Measurements from ENCODE around the gene ARVCF. TPM values are rescaled to one million over a fixed set of nuclear protein-coding genes. Genes with fewer than 3 reads are reported as not detected.

ARVCF gene
- total and polyA plus RNA-seq, 4 donors: 15.4 to 102 (median 62.1) TPM

DNA sequence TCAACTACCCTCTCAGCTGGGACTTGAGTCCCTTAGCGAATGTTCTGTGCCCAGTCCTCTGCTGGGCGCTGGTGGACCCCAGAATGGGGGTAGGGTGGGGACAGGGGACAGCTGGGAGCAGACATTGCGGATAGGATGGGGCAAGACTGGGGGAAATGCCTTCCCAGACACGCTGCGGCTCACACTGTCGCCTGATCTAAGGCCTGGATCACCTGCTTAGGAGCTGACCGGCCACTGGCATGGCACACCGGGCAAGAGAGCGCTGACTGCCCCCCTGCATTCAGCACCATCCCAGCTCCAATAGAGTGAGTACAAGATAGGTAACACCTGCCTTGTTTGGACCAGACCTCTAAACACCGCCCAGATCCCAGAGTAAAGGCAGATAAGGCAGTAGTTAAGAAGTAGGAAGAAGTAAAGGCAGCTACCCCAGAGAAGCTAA, 1.4 kb downstream of the ARVCF start:
- Histone ChIP-seq H3K27ac (ENCODE audit: low read depth in 1 of 2, low read length in 2 of 2) (no peak overlapping the region), H3K4me1 (ENCODE audit: control insufficient read depth in 1 of 2, insufficient read depth in 2 of 2, low read length in 2 of 2) (no peaks in the 10 kb centered on the region), H3K27me3 (ENCODE audit: control insufficient read depth in 1 of 2, insufficient read depth in 2 of 2, low read length in 1 of 2) (no peaks in the 10 kb centered on the region), H3K9me3 (ENCODE audit: control insufficient read depth, low read length) (no peaks in the 10 kb centered on the region), H3K4me3 (ENCODE audit: low read length in 2 of 2) (no peak overlapping the region), H3K36me3 (ENCODE audit: control insufficient read depth in 1 of 2, insufficient read depth in 2 of 2, low read length in 1 of 2) (no peaks in the 10 kb centered on the region)
- 92 to 93% methylated on average over 10 of the region's 10 CpGs for WGBS, 2 donors
- DNase-seq (peak in 1 of 2 donors; percentile 36), ATAC-seq (ENCODE audit: low FRiP score) (no peak)
- intact Hi-C loops (cut with DNase I): no loop called here

DNA sequence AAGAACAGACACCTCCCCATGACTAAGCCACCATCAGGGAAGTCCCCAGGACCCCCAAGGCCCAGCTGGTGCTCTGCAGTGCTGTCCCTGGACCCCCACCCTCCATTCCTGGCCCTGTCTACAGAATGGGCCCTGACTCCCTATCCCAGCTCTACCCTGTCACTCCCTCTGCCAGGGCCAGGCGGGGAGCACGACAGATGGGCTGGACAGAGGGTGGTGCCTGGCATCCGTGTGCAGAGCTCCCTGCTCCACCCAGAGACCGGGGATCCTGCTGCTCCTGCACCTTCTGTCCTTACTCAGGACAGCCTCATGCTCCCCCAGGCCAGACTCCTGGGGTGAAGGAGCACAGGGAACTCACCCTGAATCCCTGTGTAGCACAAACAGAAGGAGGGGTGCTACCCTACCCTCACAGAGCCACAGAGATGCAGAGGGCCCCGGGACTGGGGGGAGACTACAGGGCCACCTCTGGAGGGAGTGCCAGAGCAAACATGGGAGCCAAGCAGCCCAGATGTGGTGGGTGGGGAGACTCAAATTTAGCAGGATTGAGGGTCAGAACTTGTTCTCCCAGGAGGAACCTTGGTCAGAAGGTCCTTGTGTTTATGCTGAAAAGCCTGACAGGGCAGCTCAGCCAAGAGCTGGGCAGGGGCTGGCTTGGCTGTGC, 2.0 kb downstream of the ARVCF start:
- Histone ChIP-seq H3K4me3 (ENCODE audit: low read length in 2 of 2) (no peak overlapping the region), H3K4me1 (ENCODE audit: control insufficient read depth in 1 of 2, insufficient read depth in 2 of 2, low read length in 2 of 2) (no peaks in the 10 kb centered on the region), H3K27me3 (ENCODE audit: control insufficient read depth in 1 of 2, insufficient read depth in 2 of 2, low read length in 1 of 2) (no peaks in the 10 kb centered on the region), H3K27ac (ENCODE audit: low read depth in 1 of 2, low read length in 2 of 2) (no peak overlapping the region), H3K36me3 (ENCODE audit: control insufficient read depth in 1 of 2, insufficient read depth in 2 of 2, low read length in 1 of 2) (no peaks in the 10 kb centered on the region), H3K9me3 (ENCODE audit: control insufficient read depth, low read length) (no peaks in the 10 kb centered on the region)
- DNase-seq (peak in 1 of 2 donors; percentile 42), ATAC-seq (ENCODE audit: low FRiP score) (no peak)
- WGBS, 2 donors: 28 to 42% methylated on average over 5 of the region's 5 CpGs
- intact Hi-C loops (cut with DNase I): no loop called here

DNA sequence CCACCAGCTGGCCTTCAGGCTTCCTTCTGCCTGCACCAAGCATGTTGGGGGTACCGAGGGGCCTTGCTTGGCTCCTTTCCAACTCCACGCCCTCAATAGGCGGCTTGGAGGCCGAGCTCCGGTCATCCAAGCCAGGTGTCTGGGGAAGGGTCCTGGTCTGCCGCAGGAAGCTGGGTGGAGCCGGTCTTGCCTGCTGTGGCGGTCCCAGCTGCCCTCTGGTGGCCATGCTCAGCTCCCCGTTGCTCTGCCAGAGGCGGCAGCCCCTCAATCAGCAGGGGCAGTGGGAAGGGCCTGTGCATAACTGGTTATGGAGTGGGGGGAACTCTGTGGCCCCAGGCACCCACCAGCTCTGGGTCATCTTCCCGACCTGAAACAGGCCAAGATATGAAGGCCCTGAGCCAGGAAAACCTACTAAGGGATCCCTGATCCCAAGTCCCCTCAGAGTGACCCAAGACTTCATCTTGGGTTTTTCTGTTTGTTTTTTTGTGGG, 3.2 kb downstream of the ARVCF start:
- ATAC-seq (ENCODE audit: low FRiP score): peak; percentile 57

DNA sequence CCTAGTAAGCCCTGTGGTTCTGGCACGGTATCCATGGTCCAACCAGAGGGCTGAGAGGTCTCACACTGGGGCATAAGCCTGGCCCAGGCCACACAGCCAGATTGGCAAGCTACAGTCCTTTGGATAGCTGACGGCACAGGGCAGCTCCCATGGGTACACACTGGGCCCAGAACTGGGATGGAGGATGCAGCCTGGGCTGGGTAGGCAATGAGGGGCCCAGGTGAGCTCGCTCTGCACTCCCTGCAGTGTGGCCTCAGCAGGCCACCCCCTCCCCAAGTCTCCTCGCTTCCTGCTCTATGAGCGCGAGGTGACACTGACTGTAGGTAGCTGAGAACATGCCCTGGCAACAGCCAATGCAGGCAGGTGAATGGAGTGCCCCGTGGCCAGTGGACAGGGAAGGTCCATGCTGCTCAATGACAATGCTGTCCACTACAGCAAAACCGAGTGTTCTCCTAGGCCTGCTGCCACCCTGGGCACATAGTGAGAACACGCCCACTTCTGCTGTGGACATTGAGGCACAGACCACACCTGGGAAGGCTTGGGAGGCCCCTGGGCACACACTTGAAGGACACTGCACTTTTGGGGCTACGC, 3.8 kb downstream of the ARVCF start:
- Histone ChIP-seq H3K4me1 (ENCODE audit: control insufficient read depth in 1 of 2, insufficient read depth in 2 of 2, low read length in 2 of 2) (no peaks in the 10 kb centered on the region), H3K4me3 (ENCODE audit: low read length in 2 of 2) (no peak overlapping the region), H3K27ac (ENCODE audit: low read depth in 1 of 2, low read length in 2 of 2) (no peak overlapping the region), H3K27me3 (ENCODE audit: control insufficient read depth in 1 of 2, insufficient read depth in 2 of 2, low read length in 1 of 2) (no peaks in the 10 kb centered on the region), H3K36me3 (ENCODE audit: control insufficient read depth in 1 of 2, insufficient read depth in 2 of 2, low read length in 1 of 2) (no peaks in the 10 kb centered on the region), H3K9me3 (ENCODE audit: control insufficient read depth, low read length) (no peaks in the 10 kb centered on the region)
- 80 to 82% methylated on average over 10 of the region's 10 CpGs for WGBS, 2 donors
- DNase-seq (peak in 1 of 2 donors; percentile 42), ATAC-seq (ENCODE audit: low FRiP score) (no peak)
- intact Hi-C loops (cut with DNase I): loop anchor here (1.0 kb wide), 1 partner anchor 43 kb away; no protein-coding TSS in a partner anchor

More for the DNA sequence above, 3.2 kb downstream of the ARVCF start:
- intact Hi-C loops (cut with DNase I): loop anchor here (1.0 kb wide), 1 partner anchor 43 kb away; no protein-coding TSS in a partner anchor
- peak; percentile 84 to 93 for DNase-seq
- WGBS, 2 donors: 2 to 5% methylated on average over 11 of the region's 11 CpGs
- Histone ChIP-seq H3K9me3 (ENCODE audit: control insufficient read depth, low read length) (no peaks in the 10 kb centered on the region), H3K27ac (ENCODE audit: low read depth in 1 of 2, low read length in 2 of 2) (no peak overlapping the region), H3K4me1 (ENCODE audit: control insufficient read depth in 1 of 2, insufficient read depth in 2 of 2, low read length in 2 of 2) (no peaks in the 10 kb centered on the region), H3K27me3 (ENCODE audit: control insufficient read depth in 1 of 2, insufficient read depth in 2 of 2, low read length in 1 of 2) (no peaks in the 10 kb centered on the region), H3K36me3 (ENCODE audit: control insufficient read depth in 1 of 2, insufficient read depth in 2 of 2, low read length in 1 of 2) (no peaks in the 10 kb centered on the region), H3K4me3 (ENCODE audit: low read length in 2 of 2) (no peak overlapping the region)

DNA sequence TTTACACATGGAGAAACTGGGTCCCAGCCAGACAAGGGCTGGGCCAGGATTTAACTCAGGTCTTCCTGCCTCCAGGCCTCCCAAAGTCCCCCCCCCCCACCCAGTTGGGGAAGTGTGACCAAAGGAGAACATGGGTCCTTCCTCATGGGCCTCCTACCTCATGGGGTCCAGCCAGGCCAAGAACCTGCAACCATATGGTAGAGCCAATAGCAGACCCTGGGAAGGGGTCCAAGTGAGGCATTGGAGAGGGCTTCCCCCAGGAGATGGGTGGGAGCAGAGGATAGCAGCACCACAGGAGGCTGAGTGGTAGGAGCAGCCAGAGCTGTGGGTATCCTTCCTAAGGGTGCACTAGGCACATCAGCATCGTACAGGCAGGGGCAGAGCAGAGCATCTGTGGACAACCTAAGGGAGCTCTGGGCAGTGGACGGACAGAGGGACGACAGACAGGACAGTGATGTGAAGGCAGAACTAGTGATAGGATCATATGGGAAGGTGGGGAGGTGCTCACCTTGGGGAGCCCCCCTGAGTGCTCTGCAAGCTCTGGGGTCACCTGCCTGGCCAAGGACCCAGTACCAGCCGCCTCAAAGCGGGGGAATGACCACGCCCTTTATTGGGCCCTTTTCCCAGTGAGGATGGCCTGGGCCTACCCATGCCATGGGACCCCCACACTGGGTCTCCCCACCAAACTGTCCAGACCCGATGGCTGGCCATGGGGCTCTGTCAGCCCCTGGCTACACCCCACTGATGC, 4.5 kb downstream of the ARVCF start:
- ATAC-seq (ENCODE audit: low FRiP score) (no peak), DNase-seq (peak in 1 of 2 donors; percentile 29)
- Histone ChIP-seq H3K4me3 (ENCODE audit: low read length in 2 of 2) (no peak overlapping the region), H3K4me1 (ENCODE audit: control insufficient read depth in 1 of 2, insufficient read depth in 2 of 2, low read length in 2 of 2) (no peaks in the 10 kb centered on the region), H3K27me3 (ENCODE audit: control insufficient read depth in 1 of 2, insufficient read depth in 2 of 2, low read length in 1 of 2) (no peaks in the 10 kb centered on the region), H3K9me3 (ENCODE audit: control insufficient read depth, low read length) (no peaks in the 10 kb centered on the region), H3K36me3 (ENCODE audit: control insufficient read depth in 1 of 2, insufficient read depth in 2 of 2, low read length in 1 of 2) (no peaks in the 10 kb centered on the region), H3K27ac (ENCODE audit: low read depth in 1 of 2, low read length in 2 of 2) (no peak overlapping the region)
- intact Hi-C loops (cut with DNase I): no loop called here
- WGBS, 2 donors: 93 to 95% methylated on average over 7 of the region's 7 CpGs

DNA sequence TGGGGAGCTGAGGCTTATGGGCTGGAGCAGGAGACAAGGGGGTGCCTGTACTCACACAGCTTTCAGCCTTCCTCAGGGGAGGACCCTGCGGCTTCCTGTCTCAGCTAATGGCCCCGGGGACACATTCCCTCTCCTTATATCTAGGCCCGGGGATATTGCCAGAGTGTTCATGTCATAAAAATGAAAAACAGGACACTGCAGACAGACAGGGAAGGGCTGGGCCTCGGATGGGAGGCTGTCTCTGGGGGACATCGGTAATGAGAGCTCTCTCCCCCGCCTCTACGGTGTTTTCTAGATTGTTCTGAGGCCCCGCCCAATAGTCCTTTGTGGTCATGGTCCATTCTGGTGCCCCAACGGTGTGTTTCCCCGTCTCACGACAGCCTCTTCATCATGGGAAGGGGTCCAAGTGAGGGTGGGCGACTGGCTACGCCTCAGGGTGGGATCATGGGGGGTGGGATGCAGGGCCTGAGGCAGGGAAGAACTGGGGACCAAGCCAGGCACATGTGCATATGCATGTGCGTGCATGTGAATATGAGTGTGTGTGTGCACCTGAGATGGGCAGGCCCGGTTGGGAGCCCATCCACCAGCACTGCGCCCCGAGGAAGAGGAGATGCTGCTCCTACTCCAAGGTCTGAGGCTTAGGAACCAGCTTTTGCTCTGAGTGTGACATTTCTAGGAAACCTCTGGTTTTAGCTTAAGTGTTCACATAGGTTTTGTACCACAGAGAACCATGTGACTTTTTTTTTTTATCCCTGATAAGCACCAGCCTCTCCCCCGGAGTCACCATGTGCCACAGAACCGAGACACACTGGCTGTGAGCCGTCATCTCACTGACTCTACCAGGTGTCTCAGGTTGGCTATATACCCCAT, 5.3 kb downstream of the ARVCF start:
- Histone ChIP-seq H3K4me3 (ENCODE audit: low read length in 2 of 2) (no peak overlapping the region), H3K36me3 (ENCODE audit: control insufficient read depth in 1 of 2, insufficient read depth in 2 of 2, low read length in 1 of 2) (no peaks in the 10 kb centered on the region), H3K27ac (ENCODE audit: low read depth in 1 of 2, low read length in 2 of 2) (no peak overlapping the region), H3K9me3 (ENCODE audit: control insufficient read depth, low read length) (no peaks in the 10 kb centered on the region), H3K4me1 (ENCODE audit: control insufficient read depth in 1 of 2, insufficient read depth in 2 of 2, low read length in 2 of 2) (no peaks in the 10 kb centered on the region), H3K27me3 (ENCODE audit: control insufficient read depth in 1 of 2, insufficient read depth in 2 of 2, low read length in 1 of 2) (no peaks in the 10 kb centered on the region)
- intact Hi-C loops (cut with DNase I): no loop called here
- 83 to 84% methylated on average over 20 of the region's 20 CpGs for WGBS, 2 donors
- ATAC-seq (ENCODE audit: low FRiP score) (no peak), DNase-seq (peak in 1 of 2 donors; percentile 30)

DNA sequence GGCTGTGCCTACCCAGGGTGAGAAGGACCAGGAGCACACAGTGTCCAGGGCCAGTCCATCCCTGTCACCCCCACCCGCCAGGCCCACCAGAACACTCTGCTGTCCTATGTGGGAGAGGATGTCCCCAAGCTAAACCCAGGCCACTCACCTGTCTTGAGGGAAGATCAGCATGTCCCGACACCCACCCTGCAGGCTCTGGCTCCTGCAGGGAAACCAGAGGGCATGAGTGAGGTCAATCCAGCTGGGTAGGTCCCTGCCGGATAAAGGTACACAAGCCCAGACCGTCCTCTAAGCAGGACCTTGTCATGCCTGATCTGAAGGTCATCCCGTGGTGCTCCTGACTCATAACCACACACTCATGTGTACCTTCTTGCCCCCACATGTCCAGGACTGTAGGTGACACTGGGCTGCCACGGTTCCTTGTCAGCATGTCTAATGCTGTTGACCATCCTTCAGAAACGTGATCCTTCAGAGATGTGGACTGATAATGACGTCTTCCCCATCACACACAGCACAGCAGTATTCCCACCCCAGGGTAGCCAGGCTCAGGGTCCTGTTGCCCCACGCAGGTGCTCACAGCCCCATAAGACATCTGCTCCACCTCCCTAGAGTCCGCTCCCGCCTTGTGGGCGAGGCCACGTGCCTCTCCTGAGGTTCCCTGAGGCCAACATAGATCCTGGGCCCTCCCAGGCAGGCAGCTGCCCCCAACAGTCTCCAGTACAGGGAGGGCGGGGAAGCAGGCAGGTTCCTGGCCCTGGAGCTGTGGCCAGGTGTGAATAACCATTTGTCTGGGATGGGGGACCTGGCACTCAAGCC, 6.1 kb downstream of the ARVCF start:
- Histone ChIP-seq H3K27ac (ENCODE audit: low read depth in 1 of 2, low read length in 2 of 2) (no peak overlapping the region), H3K36me3 (ENCODE audit: control insufficient read depth in 1 of 2, insufficient read depth in 2 of 2, low read length in 1 of 2) (no peaks in the 10 kb centered on the region), H3K27me3 (ENCODE audit: control insufficient read depth in 1 of 2, insufficient read depth in 2 of 2, low read length in 1 of 2) (no peaks in the 10 kb centered on the region), H3K4me3 (ENCODE audit: low read length in 2 of 2) (no peak overlapping the region), H3K9me3 (ENCODE audit: control insufficient read depth, low read length) (no peaks in the 10 kb centered on the region), H3K4me1 (ENCODE audit: control insufficient read depth in 1 of 2, insufficient read depth in 2 of 2, low read length in 2 of 2) (no peaks in the 10 kb centered on the region)
- intact Hi-C loops (cut with DNase I): no loop called here
- WGBS, 2 donors: 86 to 90% methylated on average over 14 of the region's 14 CpGs
- ATAC-seq (ENCODE audit: low FRiP score): no peak
- peak; percentile 29 to 67 for DNase-seq
